Breast epithelium (tissue), 4 donors: ENCODE measurements around the gene PPFIA1. TPM values are rescaled to one million over a fixed set of nuclear protein-coding genes. Genes with fewer than 3 reads are reported as not detected.

ENCODE experiments used
- DNase-seq, 2 donors: peaks; one replicate each; pipeline ENCODE4 v3.0.0-alpha.2; 2019; ENCODE audit warnings: low spot score in 2 of 2
- H3K27ac ChIP-seq, 2 donors: fragments of 200-600 bp; sonication (generic) in 1 of 2; one replicate each; pipeline ENCODE4 v1.5.1; 2016 to 2019; ENCODE audit warnings: mild to moderate bottlenecking in 1 of 2
- H3K27me3 ChIP-seq, 2 donors: fragments of 200-600 bp; sonication (generic) in 1 of 2; one replicate each; pipeline versions ENCODE4 v1.5.1 to v1.6.0; 2017 to 2019; ENCODE audit warnings: control low read depth in 1 of 2, mild to moderate bottlenecking in 1 of 2
- H3K36me3 ChIP-seq: fragments of 200-600 bp; one replicate; pipeline ENCODE4 v1.5.1; 2019
- H3K4me1 ChIP-seq, 2 donors: fragments of 200-600 bp; sonication (generic); one replicate each; pipeline ENCODE4 v1.5.1; 2016 to 2019; ENCODE audit warnings: control low read depth in 1 of 2
- H3K4me3 ChIP-seq, 3 donors: fragments of 200-600 bp; sonication (generic); 1 replicate in 2 of 3; 2 replicates in 1 of 3; pipeline ENCODE4 v1.5.1; 2016 to 2019; ENCODE audit warnings: mild to moderate bottlenecking in 3 of 3, moderate library complexity in 2 of 3
- H3K9me3 ChIP-seq, 2 donors: fragments of 200-600 bp; sonication (generic) in 1 of 2; one replicate each; pipeline ENCODE4 v1.5.1; 2016 to 2019; ENCODE audit warnings: control low read depth in 1 of 2
- POLR2A ChIP-seq: fragments of 450-650 bp; IDR thresholded peaks from one replicate; pipeline ENCODE4 v1.6.1; 2016; ENCODE audit warnings: antibody characterized with exemption, mild to moderate bottlenecking, moderate library complexity
- POLR2AphosphoS5 ChIP-seq, 3 donors: sonication (generic); formaldehyde crosslinking; IDR thresholded peaks; one replicate each; pipeline ENCODE4 v1.6.1; 2017; ENCODE audit warnings: antibody characterized with exemption in 3 of 3
- intact Hi-C: fragments of 100-400 bp; cut with DNase I; formaldehyde crosslinking; loops from one replicate; pipeline ENCODE4 v1.15.1; 2023; ENCODE audit warnings: low total_unique reads
- total RNA-seq, 3 donors: library from RNA; depleted of rRNA; stranded (reverse); fragments of >200 nt; gene quantifications; one replicate each; pipeline ENCODE4 v1.1.0, GENCODE V29; 2016
- TF ChIP-seq, protein P1 (sequence below), 3 donors: fragments of 450-650 bp; IDR thresholded peaks; one replicate each; pipeline ENCODE4 v1.5.1; 2016 to 2017; ENCODE audit warnings: antibody characterized with exemption in 3 of 3, mild to moderate bottlenecking in 3 of 3, moderate library complexity in 3 of 3

Gene PPFIA1
- total RNA-seq, 3 donors from 2014 or later = 52.2 to 80.8 (median 78.0) TPM

DNA sequence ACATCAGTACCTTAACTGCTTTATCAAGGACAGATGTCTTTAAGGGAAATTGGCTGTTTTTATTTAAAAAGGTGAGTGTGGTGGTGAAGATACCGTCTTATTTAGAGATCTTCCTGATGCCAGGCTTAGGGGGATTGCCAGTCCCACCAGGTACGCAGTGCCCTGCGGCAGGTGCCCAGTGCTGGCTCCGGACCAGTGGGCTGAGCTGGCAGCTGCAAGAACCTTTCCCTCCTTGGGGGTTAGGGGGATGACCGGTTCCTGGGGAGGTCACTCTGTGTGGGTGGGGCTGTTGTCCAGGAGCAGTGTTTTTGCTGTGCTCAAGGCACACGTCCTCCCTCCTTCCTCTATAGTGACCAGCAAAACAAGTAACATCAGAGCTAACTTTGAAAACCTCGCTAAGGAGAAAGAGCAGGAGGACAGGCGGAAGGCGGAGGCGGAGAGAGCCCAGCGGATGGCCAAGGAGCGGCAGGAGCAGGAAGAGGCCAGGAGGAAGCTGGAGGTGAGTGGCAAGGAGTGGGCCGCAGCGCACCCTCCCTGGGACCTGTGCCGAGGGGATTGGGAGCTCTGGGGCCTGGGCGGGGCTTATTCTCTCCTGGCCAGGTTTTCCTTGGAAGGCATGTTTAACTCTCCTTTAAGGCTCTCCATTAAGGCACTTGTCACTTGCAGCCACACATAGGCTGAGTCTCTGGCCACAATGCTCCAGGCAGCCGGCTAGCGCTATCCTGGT, 158.4 kb downstream of the PPFIA1 start:
- no peak for TF ChIP-seq POLR2A
- H3K36me3 ChIP-seq = peaks cover 5% of the 10 kb centered on the region

GRCh38 chr11:70429428-70429705, 158.9 kb downstream of the PPFIA1 start:
- no peak for DNase-seq
- no peaks in the 10 kb centered on the region for H3K9me3 ChIP-seq

More for the DNA sequence above, 158.4 kb downstream of the PPFIA1 start:
- intact Hi-C loops = no loop called here
- H3K4me1 ChIP-seq = no peaks in the 10 kb centered on the region
- H3K9me3 ChIP-seq = no peaks in the 10 kb centered on the region
- peak overlapping the region; percentile 40 to 48 for H3K27ac ChIP-seq
- DNase-seq = no peak
- H3K27me3 ChIP-seq = no peaks in the 10 kb centered on the region
- no peak overlapping the region for H3K4me3 ChIP-seq

GRCh38 chr11:70429724-70430521, 159.4 kb downstream of the PPFIA1 start:
- no peaks in the 10 kb centered on the region for H3K9me3 ChIP-seq
- no peaks in the 10 kb centered on the region for H3K27me3 ChIP-seq
- H3K27ac ChIP-seq = peak overlapping the region in 1 of 2 donors; percentile 48
- no peak overlapping the region for H3K4me3 ChIP-seq
- no peak for DNase-seq
- no peak for TF ChIP-seq POLR2A
- TF ChIP-seq POLR2AphosphoS5 (IDR thresholded peaks at IDR 0.05) = no peak
- TF ChIP-seq, protein P1, sequence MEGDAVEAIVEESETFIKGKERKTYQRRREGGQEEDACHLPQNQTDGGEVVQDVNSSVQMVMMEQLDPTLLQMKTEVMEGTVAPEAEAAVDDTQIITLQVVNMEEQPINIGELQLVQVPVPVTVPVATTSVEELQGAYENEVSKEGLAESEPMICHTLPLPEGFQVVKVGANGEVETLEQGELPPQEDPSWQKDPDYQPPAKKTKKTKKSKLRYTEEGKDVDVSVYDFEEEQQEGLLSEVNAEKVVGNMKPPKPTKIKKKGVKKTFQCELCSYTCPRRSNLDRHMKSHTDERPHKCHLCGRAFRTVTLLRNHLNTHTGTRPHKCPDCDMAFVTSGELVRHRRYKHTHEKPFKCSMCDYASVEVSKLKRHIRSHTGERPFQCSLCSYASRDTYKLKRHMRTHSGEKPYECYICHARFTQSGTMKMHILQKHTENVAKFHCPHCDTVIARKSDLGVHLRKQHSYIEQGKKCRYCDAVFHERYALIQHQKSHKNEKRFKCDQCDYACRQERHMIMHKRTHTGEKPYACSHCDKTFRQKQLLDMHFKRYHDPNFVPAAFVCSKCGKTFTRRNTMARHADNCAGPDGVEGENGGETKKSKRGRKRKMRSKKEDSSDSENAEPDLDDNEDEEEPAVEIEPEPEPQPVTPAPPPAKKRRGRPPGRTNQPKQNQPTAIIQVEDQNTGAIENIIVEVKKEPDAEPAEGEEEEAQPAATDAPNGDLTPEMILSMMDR (IDR thresholded peaks at IDR 0.05) = no peak
- H3K4me1 ChIP-seq = no peaks in the 10 kb centered on the region
- intact Hi-C loops = no loop called here
- peaks cover 5% of the 10 kb centered on the region for H3K36me3 ChIP-seq

More at GRCh38 chr11:70429428-70429705, 158.9 kb downstream of the PPFIA1 start:
- Histone ChIP-seq H3K4me1 (no peaks in the 10 kb centered on the region), H3K27ac (peak overlapping the region; percentile 40 to 48), H3K27me3 (no peaks in the 10 kb centered on the region), H3K4me3 (no peak overlapping the region), H3K36me3 (peaks cover 5% of the 10 kb centered on the region)
- intact Hi-C loops = no loop called here
- no peak for TF ChIP-seq POLR2AphosphoS5 (IDR thresholded peaks at IDR 0.05)
- no peak for TF ChIP-seq POLR2A
- TF ChIP-seq, protein P1 (IDR thresholded peaks at IDR 0.05) = no peak

GRCh38 chr11:70430671-70431574, 160.4 kb downstream of the PPFIA1 start:
- no peak overlapping the region for H3K27ac ChIP-seq
- peaks cover 7% of the 10 kb centered on the region for H3K36me3 ChIP-seq
- intact Hi-C loops = no loop called here
- H3K9me3 ChIP-seq = no peaks in the 10 kb centered on the region
- H3K4me1 ChIP-seq = no peaks in the 10 kb centered on the region
- DNase-seq = no peak
- TF ChIP-seq POLR2AphosphoS5 (IDR thresholded peaks at IDR 0.05) = no peak
- TF ChIP-seq, protein P1 (IDR thresholded peaks at IDR 0.05) = no peak
- TF ChIP-seq POLR2A = no peak
- H3K4me3 ChIP-seq = no peak overlapping the region
- no peaks in the 10 kb centered on the region for H3K27me3 ChIP-seq

- Histone ChIP-seq H3K27me3 (no peaks in the 10 kb centered on the region), H3K36me3 (peaks cover 14% of the 10 kb centered on the region), H3K4me1 (no peaks in the 10 kb centered on the region), H3K27ac (no peak overlapping the region), H3K9me3 (no peaks in the 10 kb centered on the region), H3K4me3 (no peak overlapping the region)
- intact Hi-C loops = no loop called here
- DNase-seq = no peak
- TF ChIP-seq POLR2A (no peak), POLR2AphosphoS5 (IDR thresholded peaks at IDR 0.05) (no peak)
- TF ChIP-seq, protein P1 (IDR thresholded peaks at IDR 0.05) = no peak
Observed at GRCh38 chr11:70431611-70432010, 161.1 kb downstream of the PPFIA1 start.
